Left kidney (tissue), 1 donor: ENCODE data around the gene PLEKHG2. TPM values are rescaled to one million over a fixed set of nuclear protein-coding genes. Genes with fewer than 3 reads are reported as not detected.

Experiments
- polyA plus RNA-seq: library from polyadenylated mRNA; unstranded; fragments of 120-200 nt; gene quantifications from one replicate; pipeline ENCODE4 v1.2.1, GENCODE V29; 2013; ENCODE audit not compliant: insufficient read length

The PLEKHG2 gene
- polyA plus RNA-seq, 1 donor, result 118 TPM

Other genes starting within 250 kb of the PLEKHG2 start
- gene NCCRP1, start 215.7 kb upstream of the PLEKHG2 start, polyA plus RNA-seq, result 1.6 TPM
- gene SYCN, start 208.4 kb upstream of the PLEKHG2 start, polyA plus RNA-seq, result not detected
- gene IFNL3, start 167.7 kb upstream of the PLEKHG2 start, polyA plus RNA-seq, result not detected
- not detected for gene IFNL4, start 163.8 kb upstream of the PLEKHG2 start, polyA plus RNA-seq
- not detected for gene IFNL2, start 144.3 kb upstream of the PLEKHG2 start, polyA plus RNA-seq
- not detected for gene IFNL1, start 116.3 kb upstream of the PLEKHG2 start, polyA plus RNA-seq
- gene LRFN1, start 91.8 kb upstream of the PLEKHG2 start, polyA plus RNA-seq, result 1.2 TPM
- 21.6 TPM for gene GMFG, start 76.6 kb upstream of the PLEKHG2 start, polyA plus RNA-seq
- 112 TPM for gene SAMD4B, start 70.2 kb upstream of the PLEKHG2 start, polyA plus RNA-seq
- gene PAF1, start 21.6 kb upstream of the PLEKHG2 start, polyA plus RNA-seq, result 69.4 TPM
- gene MED29, start 21.3 kb upstream of the PLEKHG2 start, polyA plus RNA-seq, result 36.3 TPM
- gene ZFP36, start 5.8 kb upstream of the PLEKHG2 start, polyA plus RNA-seq, result 31.9 TPM
- gene RPS16, start 23.3 kb downstream of the PLEKHG2 start, polyA plus RNA-seq, result 1,072 TPM
- 150 TPM for gene SUPT5H, start 32.9 kb downstream of the PLEKHG2 start, polyA plus RNA-seq
- 91.5 TPM for gene TIMM50, start 68.2 kb downstream of the PLEKHG2 start, polyA plus RNA-seq
- gene DLL3, start 86.3 kb downstream of the PLEKHG2 start, polyA plus RNA-seq, result 0.70 TPM
- 10.1 TPM for gene SELENOV, start 102.5 kb downstream of the PLEKHG2 start, polyA plus RNA-seq
- gene EID2B, start 120.2 kb downstream of the PLEKHG2 start, polyA plus RNA-seq, result 5.8 TPM
- 21.3 TPM for gene EID2, start 127.5 kb downstream of the PLEKHG2 start, polyA plus RNA-seq
- gene LGALS13, start 189.9 kb downstream of the PLEKHG2 start, polyA plus RNA-seq, result not detected
- not detected for gene LGALS16, start 243.2 kb downstream of the PLEKHG2 start, polyA plus RNA-seq